Caco-2 (cell line): ENCODE results near the gene KLF6. TPM values are rescaled to one million over a fixed set of nuclear protein-coding genes. Genes with fewer than 3 reads are reported as not detected.

Experiments used
- BruUV-seq: library from RNA; stranded (reverse); fragments of 400-500 nt; replicated peaks from 2 replicates; lab custom pipeline; 2021; lab: Mats Ljungman, UMichigan
- CTCF ChIA-PET: fragments of 300-600 bp; sonication (Branson Sonifier 250); formaldehyde crosslinking; loops from one replicate; lab custom pipeline; 2022; ENCODE audit warnings: antibody characterized with exemption; lab: Charles Lee
- POLR2A ChIA-PET: fragments of 300-600 bp; sonication (Branson Sonifier 250); formaldehyde crosslinking; loops from one replicate; lab custom pipeline; 2022; ENCODE audit warnings: antibody characterized with exemption; lab: Charles Lee
- DNase-seq, 2 experiments: peaks; one replicate each; pipeline versions ENCODE4 v3.0.0 to v3.0.0-alpha.2; 2020 to 2022
- H3K27me3 ChIP-seq: replicated peaks from 2 replicates; pipeline ENCODE4 v1.6.0; 2011; ENCODE audit warnings: low read length; ENCODE audit not compliant: control insufficient read depth, insufficient read depth
- H3K36me3 ChIP-seq: 2 replicates; pipeline ENCODE4 v1.5.1; 2011; ENCODE audit warnings: low read length; ENCODE audit not compliant: control insufficient read depth, insufficient read depth
- H3K4me1 ChIP-seq: fragments of 250-450 bp; sonication (Bioruptor Pico); 2 replicates; pipeline ENCODE4 v1.5.1; 2020; ENCODE audit warnings: mild to moderate bottlenecking
- H3K4me3 ChIP-seq: 2 replicates; pipeline ENCODE4 v1.5.1; 2011; ENCODE audit warnings: low read depth, mild to moderate bottlenecking, control low read depth, low read length
- H3K9me3 ChIP-seq: fragments of 250-450 bp; sonication (Bioruptor Pico); 2 replicates; pipeline ENCODE4 v1.5.1; 2020; ENCODE audit warnings: mild to moderate bottlenecking, moderate library complexity
- H3K27ac Mint-ChIP-seq: one replicate; pipeline ENCODE4 v1.8.0; 2022; ENCODE audit warnings: mixed read lengths; ENCODE audit not compliant: unreplicated experiment
- H3K27me3 Mint-ChIP-seq: one replicate; pipeline ENCODE4 v1.8.0; 2022; ENCODE audit warnings: mixed read lengths; ENCODE audit not compliant: insufficient read depth, unreplicated experiment
- H3K36me3 Mint-ChIP-seq: one replicate; pipeline ENCODE4 v1.8.0; 2022; ENCODE audit warnings: mild to moderate bottlenecking, mixed read lengths; ENCODE audit not compliant: insufficient read depth, unreplicated experiment
- H3K4me1 Mint-ChIP-seq: one replicate; pipeline ENCODE4 v1.8.0; 2022; ENCODE audit warnings: low read depth, mixed read lengths; ENCODE audit not compliant: unreplicated experiment
- H3K4me3 Mint-ChIP-seq: one replicate; pipeline ENCODE4 v1.8.0; 2022; ENCODE audit warnings: mild to moderate bottlenecking, moderate library complexity, mixed read lengths; ENCODE audit not compliant: unreplicated experiment
- H3K9me3 Mint-ChIP-seq: one replicate; pipeline ENCODE4 v1.8.0; 2022; ENCODE audit warnings: mixed read lengths; ENCODE audit not compliant: unreplicated experiment
- intact Hi-C: fragments of 100-400 bp; cut with micrococcal nuclease; formaldehyde crosslinking; loops from one replicate; pipeline ENCODE4 v1.10.0; 2022; ENCODE audit not compliant: unreplicated experiment
- total RNA-seq: library from RNA; stranded (reverse); gene quantifications from 2 replicates; pipeline ENCODE4 v1.2.3, GENCODE V29; 2022
- TF ChIP-seq, protein P1 (sequence below), 2 experiments: fragments of 200-600 bp in 1 of 2; IDR thresholded peaks; 1 replicate in 1 of 2; 2 replicates in 1 of 2; pipeline versions ENCODE4 v1.5.1 to v1.8.0; 2011 to 2022; ENCODE audit warnings: antibody characterized with exemption in 1 of 2, control low read depth in 1 of 2, inconsistent platforms in 1 of 2, low read depth in 1 of 2, low read length in 1 of 2, mild to moderate bottlenecking in 1 of 2, moderate library complexity in 1 of 2; ENCODE audit not compliant: insufficient read depth in 1 of 2, severe bottlenecking in 1 of 2, unreplicated experiment in 1 of 2

The KLF6 gene
- total RNA-seq, 1 experiment from 2014 or later = 84.5 TPM

DNA sequence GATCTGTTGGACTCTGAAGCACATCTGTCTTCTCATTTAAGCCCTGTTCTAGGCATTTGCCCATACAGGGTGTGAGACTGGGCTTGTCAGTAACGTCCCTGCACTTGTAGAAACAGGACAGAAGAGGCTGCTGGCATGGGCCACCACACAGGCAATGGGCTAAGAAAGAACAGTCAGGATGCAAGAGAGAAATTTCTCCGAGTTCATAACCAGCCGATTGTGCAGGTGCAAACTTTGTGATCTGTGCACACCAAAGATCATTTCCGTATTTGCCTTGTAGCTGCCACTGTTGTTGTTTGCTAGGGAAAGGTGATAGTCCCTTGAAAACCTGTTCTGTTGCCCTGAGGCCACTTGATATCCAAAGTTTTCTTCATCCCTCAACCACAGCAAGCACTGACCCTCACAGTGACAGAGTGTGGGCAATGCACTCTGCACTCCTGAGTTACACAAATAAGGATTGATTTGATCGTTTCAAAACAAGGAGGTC, 20.3 kb downstream of the KLF6 start:
- H3K27me3 Mint-ChIP-seq = no peaks in the 10 kb centered on the region
- Histone ChIP-seq H3K4me1 (peaks cover 69% of the 10 kb centered on the region), H3K9me3 (no peaks in the 10 kb centered on the region), H3K36me3 (no peaks in the 10 kb centered on the region), H3K27me3 (no peaks in the 10 kb centered on the region), H3K4me3 (no peak overlapping the region)
- TF ChIP-seq, protein P1, sequence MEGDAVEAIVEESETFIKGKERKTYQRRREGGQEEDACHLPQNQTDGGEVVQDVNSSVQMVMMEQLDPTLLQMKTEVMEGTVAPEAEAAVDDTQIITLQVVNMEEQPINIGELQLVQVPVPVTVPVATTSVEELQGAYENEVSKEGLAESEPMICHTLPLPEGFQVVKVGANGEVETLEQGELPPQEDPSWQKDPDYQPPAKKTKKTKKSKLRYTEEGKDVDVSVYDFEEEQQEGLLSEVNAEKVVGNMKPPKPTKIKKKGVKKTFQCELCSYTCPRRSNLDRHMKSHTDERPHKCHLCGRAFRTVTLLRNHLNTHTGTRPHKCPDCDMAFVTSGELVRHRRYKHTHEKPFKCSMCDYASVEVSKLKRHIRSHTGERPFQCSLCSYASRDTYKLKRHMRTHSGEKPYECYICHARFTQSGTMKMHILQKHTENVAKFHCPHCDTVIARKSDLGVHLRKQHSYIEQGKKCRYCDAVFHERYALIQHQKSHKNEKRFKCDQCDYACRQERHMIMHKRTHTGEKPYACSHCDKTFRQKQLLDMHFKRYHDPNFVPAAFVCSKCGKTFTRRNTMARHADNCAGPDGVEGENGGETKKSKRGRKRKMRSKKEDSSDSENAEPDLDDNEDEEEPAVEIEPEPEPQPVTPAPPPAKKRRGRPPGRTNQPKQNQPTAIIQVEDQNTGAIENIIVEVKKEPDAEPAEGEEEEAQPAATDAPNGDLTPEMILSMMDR (IDR thresholded peaks at IDR 0.05; ENCODE audit: insufficient read depth in 1 of 2, low read depth in 1 of 2, low read length in 1 of 2, severe bottlenecking in 1 of 2, unreplicated experiment in 1 of 2) = no peak
- H3K36me3 Mint-ChIP-seq = no peaks in the 10 kb centered on the region
- no TSS peak for BruUV-seq
- H3K4me1 Mint-ChIP-seq = peaks cover 74% of the 10 kb centered on the region
- no peak overlapping the region for H3K4me3 Mint-ChIP-seq
- ChIA-PET POLR2A (interaction anchor here (1.3 to 1.6 kb wide), 2 partner anchors 10 to 20 kb away, joined by 3 to 6 read pairs; partner anchors contain the start of gene KLF6), CTCF (interaction anchor here (0.8 kb wide), 1 partner anchor 11 kb away, joined by 3 read pairs; no protein-coding TSS in a partner anchor)
- H3K27ac Mint-ChIP-seq = no peak overlapping the region
- H3K9me3 Mint-ChIP-seq = no peaks in the 10 kb centered on the region
- DNase-seq = no peak
- intact Hi-C loops = loop anchor here (5.0 kb wide), 1 partner anchor 107 kb away; no protein-coding TSS in a partner anchor

DNA sequence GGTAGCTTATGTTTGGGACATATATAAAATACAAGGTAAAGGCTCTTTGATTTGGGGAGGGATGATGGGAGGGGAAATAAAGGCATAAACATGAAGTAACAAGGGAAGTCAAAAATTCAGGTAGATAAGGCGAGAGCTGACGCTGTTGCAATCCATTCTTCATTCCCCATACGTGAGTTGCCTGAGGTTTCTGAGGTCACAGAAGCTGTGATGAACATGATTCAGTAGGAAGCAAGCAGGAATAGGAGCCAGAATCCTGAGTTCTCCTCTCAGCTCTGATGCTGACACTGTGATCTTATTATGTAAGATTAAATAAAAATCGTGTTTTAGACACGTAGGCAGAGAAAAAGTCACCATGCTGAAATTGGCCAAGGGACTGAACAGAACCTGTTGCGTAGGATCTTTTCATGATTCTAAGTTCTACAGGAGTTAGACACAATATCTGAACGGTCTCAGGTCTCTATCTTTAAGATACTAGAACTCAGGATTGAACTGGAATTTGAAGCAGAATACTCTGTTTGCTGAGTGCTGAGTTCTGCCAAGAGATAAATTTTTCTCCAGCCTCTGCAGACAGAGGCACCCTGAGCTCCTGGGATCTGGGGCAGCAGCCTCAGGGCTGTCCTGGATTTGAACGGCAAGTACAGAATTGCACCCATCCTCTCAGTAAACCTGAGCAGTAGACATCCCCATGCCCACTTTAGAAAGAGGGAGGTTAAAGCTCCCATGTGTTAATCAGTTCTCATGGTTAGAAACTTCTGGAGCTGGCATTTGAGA, 21.0 kb downstream of the KLF6 start:
- intact Hi-C loops = loop anchor here (5.0 kb wide), 1 partner anchor 107 kb away; no protein-coding TSS in a partner anchor
- Histone ChIP-seq H3K27me3 (no peaks in the 10 kb centered on the region), H3K4me1 (peaks cover 75% of the 10 kb centered on the region), H3K4me3 (no peak overlapping the region), H3K36me3 (no peaks in the 10 kb centered on the region), H3K9me3 (no peaks in the 10 kb centered on the region)
- POLR2A ChIA-PET = interaction anchor here (0.8 to 1.6 kb wide), 3 partner anchors 9 to 46 kb away, joined by 3 to 6 read pairs (median 3); partner anchors contain the start of gene KLF6
- no peaks in the 10 kb centered on the region for H3K36me3 Mint-ChIP-seq
- CTCF ChIA-PET = interaction anchor here (0.8 kb wide), 1 partner anchor 11 kb away, joined by 3 read pairs; no protein-coding TSS in a partner anchor
- no peaks in the 10 kb centered on the region for H3K9me3 Mint-ChIP-seq
- no peaks in the 10 kb centered on the region for H3K27me3 Mint-ChIP-seq
- H3K27ac Mint-ChIP-seq = peak overlapping the region; percentile 65
- TF ChIP-seq, protein P1 (IDR thresholded peaks at IDR 0.05; ENCODE audit: insufficient read depth in 1 of 2, low read depth in 1 of 2, low read length in 1 of 2, severe bottlenecking in 1 of 2, unreplicated experiment in 1 of 2) = no peak
- no peak for DNase-seq
- H3K4me3 Mint-ChIP-seq = peak overlapping the region; percentile 86
- no TSS peak for BruUV-seq
- H3K4me1 Mint-ChIP-seq = peaks cover 80% of the 10 kb centered on the region

GRCh38 chr10:3763035-3763456, 22.0 kb downstream of the KLF6 start:
- no peak for DNase-seq
- H3K9me3 ChIP-seq = no peaks in the 10 kb centered on the region
- Mint-ChIP-seq H3K4me3 (peak overlapping the region; percentile 86), H3K9me3 (no peaks in the 10 kb centered on the region), H3K4me1 (peaks cover 78% of the 10 kb centered on the region), H3K27me3 (no peaks in the 10 kb centered on the region), H3K36me3 (no peaks in the 10 kb centered on the region), H3K27ac (peak overlapping the region; percentile 78)
- ChIA-PET POLR2A (interaction anchor here (2.6 kb wide), 1 partner anchor 21 kb away, joined by 77 read pairs; the partner anchor contains the start of gene KLF6), CTCF (interaction anchor here (1.6 kb wide), 1 partner anchor 10 kb away, joined by 4 read pairs; no protein-coding TSS in a partner anchor)
- peak overlapping the region; percentile 19 for H3K4me3 ChIP-seq
- H3K27me3 ChIP-seq = no peaks in the 10 kb centered on the region
- H3K4me1 ChIP-seq = peaks cover 85% of the 10 kb centered on the region
- TF ChIP-seq, protein P1 (IDR thresholded peaks at IDR 0.05; ENCODE audit: insufficient read depth in 1 of 2, low read depth in 1 of 2, low read length in 1 of 2, severe bottlenecking in 1 of 2, unreplicated experiment in 1 of 2) = no peak
- intact Hi-C loops = loop anchor here (5.0 kb wide), 1 partner anchor 106 kb away; no protein-coding TSS in a partner anchor
- BruUV-seq = no TSS peak
- no peaks in the 10 kb centered on the region for H3K36me3 ChIP-seq
